ENCODE measurements around the gene USF1. TPM values are rescaled to one million over a fixed set of nuclear protein-coding genes. Genes with fewer than 3 reads are reported as not detected.

The USF1 gene
- total and polyA plus RNA-seq, 2 experiments from 2014 or later: 23.8 to 74.8 TPM

DNA sequence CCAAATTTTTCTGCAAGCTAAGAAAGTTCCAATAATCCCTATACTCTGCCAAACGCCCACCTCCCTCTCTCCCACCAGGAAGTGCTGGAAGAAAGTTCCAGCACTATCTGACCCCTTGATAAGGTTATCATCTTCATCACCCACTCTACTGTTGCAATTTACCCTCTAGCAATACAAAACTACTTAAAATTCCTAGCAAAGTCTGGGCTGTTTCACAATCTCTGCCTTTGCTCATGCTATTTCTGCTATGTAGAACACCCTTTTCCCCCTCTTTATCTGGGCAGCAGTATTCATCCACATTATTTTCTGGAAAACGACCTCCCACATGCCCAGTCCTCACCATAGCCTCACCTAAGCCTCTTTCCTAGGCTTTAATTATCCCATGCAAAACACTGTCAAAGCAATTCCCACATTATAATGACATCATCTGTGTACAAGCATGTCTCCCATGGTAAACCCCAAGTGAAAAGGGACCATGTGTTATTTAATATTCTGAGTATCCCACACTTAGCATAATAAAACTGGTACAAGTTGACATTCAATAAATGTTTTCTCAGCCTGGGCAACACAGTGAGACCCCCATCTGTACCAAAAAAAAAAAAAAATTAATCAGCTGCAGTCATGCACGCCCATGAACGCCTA is 36.8 kb downstream of the USF1 start (continued):
- TF ChIP-seq EZH2 (IDR thresholded peaks at IDR 0.05; ENCODE audit: low read depth, unreplicated experiment): no peak
- TF ChIP-seq NANOG (IDR thresholded peaks at IDR 0.05; ENCODE audit: borderline replicate concordance): no peak
- no peak for TF ChIP-seq ZNF331 (CRISPR knock-in tag; IDR thresholded peaks at IDR 0.05; ENCODE audit: low read depth)
- TF ChIP-seq ETS1 (IDR thresholded peaks at IDR 0.05): no peak

- peaks cover 19% of the 10 kb centered on the region; the same call in 2 of the 3 replicates for H3K36me3 Mint-ChIP-seq (ENCODE audit: low read depth)
- no peak overlapping the region for H2AFZ ChIP-seq
- H4K20me1 ChIP-seq (replicated peaks; ENCODE audit: insufficient read depth): peaks cover 73% of the 10 kb centered on the region
- H3K27me3 Mint-ChIP-seq (ENCODE audit: insufficient read depth, low read depth, poor library complexity): no peaks in the 10 kb centered on the region
- H3K4me3 Mint-ChIP-seq: no peak overlapping the region
- H3K36me3 ChIP-seq (ENCODE audit: insufficient read depth): no peaks in the 10 kb centered on the region; the same call in none of the 2 replicates
- peaks cover 13% of the 10 kb centered on the region for H3K4me1 ChIP-seq (ENCODE audit: insufficient read depth)
- H3K4me2 ChIP-seq: no peak overlapping the region
- H3K4me1 Mint-ChIP-seq: peaks cover 20% of the 10 kb centered on the region
- peaks cover 99% of the 10 kb centered on the region for H3K79me2 ChIP-seq (replicated peaks; ENCODE audit: insufficient read depth)
- no peak for ATAC-seq
- no peak for DNase-seq (ENCODE audit: low spot score)
- H3K9me3 Mint-ChIP-seq: no peaks in the 10 kb centered on the region
- peak overlapping the region; percentile 66; the same call in 1 of the 2 replicates for H3K27ac ChIP-seq (ENCODE audit: low read depth)
- H3F3A ChIP-seq (replicated peaks; ENCODE audit: low read depth): peaks cover 3% of the 10 kb centered on the region; the same call in 1 of the 2 replicates
- no peaks in the 10 kb centered on the region for H3K27me3 ChIP-seq (ENCODE audit: insufficient read depth)
- H3K9me2 ChIP-seq (ENCODE audit: insufficient read depth): no peaks in the 10 kb centered on the region
- H3K27ac Mint-ChIP-seq: no peak overlapping the region
- H3K4me3 ChIP-seq: no peak overlapping the region
- no peak for TF ChIP-seq ZNF331 (CRISPR knock-in tag; IDR thresholded peaks at IDR 0.05; ENCODE audit: low read depth)
- no peak for TF ChIP-seq ZNF114 (CRISPR knock-in tag; IDR thresholded peaks at IDR 0.05)
- no peak for TF ChIP-seq EZH2 (IDR thresholded peaks at IDR 0.05; ENCODE audit: low read depth, unreplicated experiment)
- TF ChIP-seq JUNB (IDR thresholded peaks at IDR 0.05; ENCODE audit: unreplicated experiment): no peak
- no peak for TF ChIP-seq EZH2phosphoT487 (IDR thresholded peaks at IDR 0.05; ENCODE audit: unreplicated experiment)
- TF ChIP-seq CREB1 (CRISPR knock-in tag; IDR thresholded peaks at IDR 0.05; ENCODE audit: low read depth): no peak
- no peak for TF ChIP-seq POLR2AphosphoS5 (IDR thresholded peaks at IDR 0.05; ENCODE audit: low read depth)
- no peak for TF ChIP-seq NANOG (IDR thresholded peaks at IDR 0.05; ENCODE audit: borderline replicate concordance)
- TF ChIP-seq, protein P1, sequence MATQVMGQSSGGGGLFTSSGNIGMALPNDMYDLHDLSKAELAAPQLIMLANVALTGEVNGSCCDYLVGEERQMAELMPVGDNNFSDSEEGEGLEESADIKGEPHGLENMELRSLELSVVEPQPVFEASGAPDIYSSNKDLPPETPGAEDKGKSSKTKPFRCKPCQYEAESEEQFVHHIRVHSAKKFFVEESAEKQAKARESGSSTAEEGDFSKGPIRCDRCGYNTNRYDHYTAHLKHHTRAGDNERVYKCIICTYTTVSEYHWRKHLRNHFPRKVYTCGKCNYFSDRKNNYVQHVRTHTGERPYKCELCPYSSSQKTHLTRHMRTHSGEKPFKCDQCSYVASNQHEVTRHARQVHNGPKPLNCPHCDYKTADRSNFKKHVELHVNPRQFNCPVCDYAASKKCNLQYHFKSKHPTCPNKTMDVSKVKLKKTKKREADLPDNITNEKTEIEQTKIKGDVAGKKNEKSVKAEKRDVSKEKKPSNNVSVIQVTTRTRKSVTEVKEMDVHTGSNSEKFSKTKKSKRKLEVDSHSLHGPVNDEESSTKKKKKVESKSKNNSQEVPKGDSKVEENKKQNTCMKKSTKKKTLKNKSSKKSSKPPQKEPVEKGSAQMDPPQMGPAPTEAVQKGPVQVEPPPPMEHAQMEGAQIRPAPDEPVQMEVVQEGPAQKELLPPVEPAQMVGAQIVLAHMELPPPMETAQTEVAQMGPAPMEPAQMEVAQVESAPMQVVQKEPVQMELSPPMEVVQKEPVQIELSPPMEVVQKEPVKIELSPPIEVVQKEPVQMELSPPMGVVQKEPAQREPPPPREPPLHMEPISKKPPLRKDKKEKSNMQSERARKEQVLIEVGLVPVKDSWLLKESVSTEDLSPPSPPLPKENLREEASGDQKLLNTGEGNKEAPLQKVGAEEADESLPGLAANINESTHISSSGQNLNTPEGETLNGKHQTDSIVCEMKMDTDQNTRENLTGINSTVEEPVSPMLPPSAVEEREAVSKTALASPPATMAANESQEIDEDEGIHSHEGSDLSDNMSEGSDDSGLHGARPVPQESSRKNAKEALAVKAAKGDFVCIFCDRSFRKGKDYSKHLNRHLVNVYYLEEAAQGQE (IDR thresholded peaks at IDR 0.05; ENCODE audit: unreplicated experiment): no peak
- TF ChIP-seq ETS1 (IDR thresholded peaks at IDR 0.05): no peak
- TF ChIP-seq STAT1 (IDR thresholded peaks at IDR 0.05; ENCODE audit: unreplicated experiment): no peak
- TF ChIP-seq ZNF462 (CRISPR knock-in tag; IDR thresholded peaks at IDR 0.05): no peak
Measured at GRCh38 chr1:161007369-161007768, 38.4 kb downstream of the USF1 start.

Data from GM23338 (cell line).